Nucleus accumbens (tissue), 56 donors: ENCODE data around the gene STXBP6.
"Not testable (repeated sequence)": the region's sequence is repeated elsewhere in the genome, so short reads cannot be mapped to it uniquely, and the experiment has no call there.

Experiments used
- DNase-seq, 56 donors: peaks; one replicate each; lab custom pipeline; 2025; lab: John Stamatoyannopoulos, UW

The STXBP6 gene

GRCh38 chr14:24785698-24786097, 264.2 kb downstream of the STXBP6 start:
- no peak for DNase-seq

GRCh38 chr14:24784981-24785380, 265.0 kb downstream of the STXBP6 start:
- DNase-seq: peak in 3 of 56 donors; percentile 4 to 5 (median 5)

GRCh38 chr14:24783791-24784190, 266.2 kb downstream of the STXBP6 start:
- no peak for DNase-seq

- DNase-seq: no peak
These were observed 269.7 kb downstream of the STXBP6 start for GRCh38 chr14:24780281-24780680.

- DNase-seq: no peak
These were observed 272.3 kb downstream of the STXBP6 start for GRCh38 chr14:24777678-24778077.

- no peak for DNase-seq
These were observed 274.0 kb downstream of the STXBP6 start for GRCh38 chr14:24775950-24776349.

GRCh38 chr14:24774187-24774915, 275.6 kb downstream of the STXBP6 start:
- DNase-seq: no peak

- not testable (repeated sequence) for DNase-seq
These were observed 276.4 kb downstream of the STXBP6 start for GRCh38 chr14:24773564-24773963.

- no peak for DNase-seq
These were observed 283.5 kb downstream of the STXBP6 start for GRCh38 chr14:24766434-24766833.

GRCh38 chr14:24761141-24761540, 288.8 kb downstream of the STXBP6 start:
- DNase-seq: no peak
